Peyer's patch (tissue), 4 donors: ENCODE results near the gene BTBD18. TPM values are rescaled to one million over a fixed set of nuclear protein-coding genes. Genes with fewer than 3 reads are reported as not detected.

Experiments
- DNase-seq, 3 donors: peaks; one replicate each; pipeline ENCODE4 v3.0.0-alpha.2; 2017 to 2019
- H3K27ac ChIP-seq, 4 donors: fragments of 200-600 bp; sonication (generic); one replicate each; pipeline ENCODE4 v1.5.1; 2016 to 2019
- H3K27me3 ChIP-seq, 2 donors: fragments of 200-600 bp; sonication (generic); one replicate each; pipeline ENCODE4 v1.5.1; 2019
- H3K36me3 ChIP-seq, 3 donors: fragments of 200-600 bp; sonication (generic); one replicate each; pipeline ENCODE4 v1.5.1; 2016 to 2019
- H3K4me1 ChIP-seq, 4 donors: fragments of 200-600 bp; sonication (generic); one replicate each; pipeline ENCODE4 v1.5.1; 2016 to 2019
- H3K4me3 ChIP-seq, 4 donors: fragments of 200-600 bp; sonication (generic); 1 replicate in 3 of 4; 2 replicates in 1 of 4; pipeline ENCODE4 v1.5.1; 2016 to 2019; ENCODE audit warnings: mild to moderate bottlenecking in 1 of 4
- H3K9me3 ChIP-seq, 4 donors: fragments of 200-600 bp; sonication (generic); one replicate each; pipeline ENCODE4 v1.5.1; 2016 to 2019; ENCODE audit warnings: mild to moderate bottlenecking in 1 of 4
- POLR2A ChIP-seq, 2 donors: fragments of 450-650 bp; IDR thresholded peaks; one replicate each; pipeline ENCODE4 v1.5.1; 2017; ENCODE audit warnings: antibody characterized with exemption in 2 of 2, mild to moderate bottlenecking in 2 of 2, moderate library complexity in 2 of 2
- total RNA-seq, 4 donors: library from RNA; depleted of rRNA; stranded (reverse); fragments of >200 nt; gene quantifications; one replicate each; pipeline ENCODE4 v1.1.0, GENCODE V29; 2016
- TF ChIP-seq, protein P1 (sequence below), 6 experiments: fragments of 450-650 bp in 4 of 6; fragments of 200-600 bp in 2 of 6; sonication (generic) in 1 of 6; IDR thresholded peaks; one replicate each; pipeline ENCODE4 v1.5.1; 2017 to 2019; ENCODE audit warnings: antibody characterized with exemption in 6 of 6, mild to moderate bottlenecking in 3 of 6, moderate library complexity in 1 of 6

BTBD18 gene
- total RNA-seq, 4 donors from 2014 or later: not detected

DNA sequence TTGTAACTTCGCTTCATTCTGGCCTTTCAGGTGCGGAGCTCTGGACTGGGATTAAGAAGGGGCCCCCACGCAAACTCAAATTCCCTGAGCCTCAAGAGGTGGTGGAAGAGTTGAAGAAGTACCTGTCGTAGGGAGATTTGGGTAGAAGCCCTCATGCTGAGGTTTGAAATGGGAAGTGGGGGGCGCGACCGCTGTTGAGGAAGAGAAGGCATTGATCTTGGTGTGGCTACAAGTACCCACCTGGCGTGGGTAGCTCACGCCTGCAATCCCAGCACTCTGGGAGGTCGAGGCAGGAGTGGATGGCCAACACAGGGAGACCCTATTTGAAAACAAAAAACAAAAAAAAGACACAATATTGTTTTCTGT lies 9.5 kb downstream of the BTBD18 start:
- H3K27ac ChIP-seq: peak overlapping the region; percentile 92 to 97 (median 94)
- H3K4me1 ChIP-seq: peaks cover 0 to 17% (median 7%) of the 10 kb centered on the region in 4 donors
- H3K36me3 ChIP-seq: peaks cover 0 to 48% (median 0%) of the 10 kb centered on the region in 3 donors
- no peak for DNase-seq
- H3K9me3 ChIP-seq: no peaks in the 10 kb centered on the region
- TF ChIP-seq, protein P1, sequence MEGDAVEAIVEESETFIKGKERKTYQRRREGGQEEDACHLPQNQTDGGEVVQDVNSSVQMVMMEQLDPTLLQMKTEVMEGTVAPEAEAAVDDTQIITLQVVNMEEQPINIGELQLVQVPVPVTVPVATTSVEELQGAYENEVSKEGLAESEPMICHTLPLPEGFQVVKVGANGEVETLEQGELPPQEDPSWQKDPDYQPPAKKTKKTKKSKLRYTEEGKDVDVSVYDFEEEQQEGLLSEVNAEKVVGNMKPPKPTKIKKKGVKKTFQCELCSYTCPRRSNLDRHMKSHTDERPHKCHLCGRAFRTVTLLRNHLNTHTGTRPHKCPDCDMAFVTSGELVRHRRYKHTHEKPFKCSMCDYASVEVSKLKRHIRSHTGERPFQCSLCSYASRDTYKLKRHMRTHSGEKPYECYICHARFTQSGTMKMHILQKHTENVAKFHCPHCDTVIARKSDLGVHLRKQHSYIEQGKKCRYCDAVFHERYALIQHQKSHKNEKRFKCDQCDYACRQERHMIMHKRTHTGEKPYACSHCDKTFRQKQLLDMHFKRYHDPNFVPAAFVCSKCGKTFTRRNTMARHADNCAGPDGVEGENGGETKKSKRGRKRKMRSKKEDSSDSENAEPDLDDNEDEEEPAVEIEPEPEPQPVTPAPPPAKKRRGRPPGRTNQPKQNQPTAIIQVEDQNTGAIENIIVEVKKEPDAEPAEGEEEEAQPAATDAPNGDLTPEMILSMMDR (IDR thresholded peaks at IDR 0.05): no peak
- TF ChIP-seq POLR2A (IDR thresholded peaks at IDR 0.05): no peak
- H3K27me3 ChIP-seq: no peaks in the 10 kb centered on the region
- peak overlapping the region; percentile 75 to 97 (median 90) for H3K4me3 ChIP-seq

DNA sequence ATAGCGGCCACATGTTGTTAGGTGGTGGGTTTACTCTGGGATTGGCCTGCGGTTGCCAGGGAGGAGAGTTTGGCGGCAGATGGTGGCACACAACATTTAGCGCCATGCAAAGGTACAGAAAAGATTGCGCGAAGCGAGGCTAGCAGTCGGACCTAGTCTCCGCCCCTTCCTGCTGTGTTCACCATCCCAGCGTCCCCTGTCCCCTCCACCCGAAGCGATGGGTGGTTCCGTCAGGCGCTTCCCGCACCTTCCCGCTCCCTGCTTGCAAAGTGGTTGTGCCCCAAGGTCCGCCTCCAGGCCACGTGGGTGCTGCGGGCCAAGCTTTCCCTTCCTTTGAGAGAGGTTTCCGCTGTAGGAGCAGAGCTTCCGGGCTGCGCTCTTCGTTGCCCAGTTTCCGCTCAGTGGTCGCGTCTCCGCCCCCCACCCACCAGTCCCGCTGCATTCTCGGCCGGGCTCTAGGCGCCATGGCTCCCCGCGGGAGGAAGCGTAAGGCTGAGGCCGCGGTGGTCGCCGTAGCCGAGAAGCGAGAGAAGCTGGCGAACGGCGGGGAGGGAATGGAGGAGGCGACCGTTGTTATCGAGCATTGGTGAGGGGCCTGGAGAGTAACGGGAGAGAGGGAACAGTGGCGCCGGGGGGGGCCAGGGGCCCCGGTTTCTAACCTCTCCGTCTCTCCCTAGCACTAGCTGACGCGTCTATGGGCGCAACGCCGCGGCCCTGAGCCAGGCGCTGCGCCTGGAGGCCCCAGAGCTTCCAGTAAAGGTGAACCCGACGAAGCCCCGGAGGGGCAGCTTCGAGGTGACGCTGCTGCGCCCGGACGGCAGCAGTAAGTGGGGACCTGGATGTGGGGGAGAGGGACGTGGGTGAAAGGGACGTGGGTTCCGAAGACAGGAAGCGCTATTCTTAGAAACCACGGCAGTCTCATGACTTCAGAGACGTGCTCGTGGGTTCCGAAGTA lies 10.2 kb downstream of the BTBD18 start, which contains the start of gene SELENOH:
Gene SELENOH (plus strand): TSS at position 360 of the 955 bp plus-strand sequence. CDS start 105 bp downstream, at position 465.
- H3K27ac ChIP-seq: peak within 1 kb of the TSS; percentile 92 to 97 (median 94)
- peaks cover 0 to 17% (median 7%) of the 10 kb centered on the region in 4 donors for H3K4me1 ChIP-seq
- H3K9me3 ChIP-seq: no peaks in the 10 kb centered on the region
- peak; percentile 92 to 97 (median 97) for DNase-seq
- no peaks in the 10 kb centered on the region for H3K27me3 ChIP-seq
- H3K36me3 ChIP-seq: peaks cover 0 to 49% (median 0%) of the 10 kb centered on the region in 3 donors
- H3K4me3 ChIP-seq: peak within 1 kb of the TSS; percentile 75 to 97 (median 90)
- peak; percentile 69 to 82 for TF ChIP-seq POLR2A (IDR thresholded peaks at IDR 0.05)
- TF ChIP-seq, protein P1 (IDR thresholded peaks at IDR 0.05): peak in 1 of 6 experiments; percentile 4

DNA sequence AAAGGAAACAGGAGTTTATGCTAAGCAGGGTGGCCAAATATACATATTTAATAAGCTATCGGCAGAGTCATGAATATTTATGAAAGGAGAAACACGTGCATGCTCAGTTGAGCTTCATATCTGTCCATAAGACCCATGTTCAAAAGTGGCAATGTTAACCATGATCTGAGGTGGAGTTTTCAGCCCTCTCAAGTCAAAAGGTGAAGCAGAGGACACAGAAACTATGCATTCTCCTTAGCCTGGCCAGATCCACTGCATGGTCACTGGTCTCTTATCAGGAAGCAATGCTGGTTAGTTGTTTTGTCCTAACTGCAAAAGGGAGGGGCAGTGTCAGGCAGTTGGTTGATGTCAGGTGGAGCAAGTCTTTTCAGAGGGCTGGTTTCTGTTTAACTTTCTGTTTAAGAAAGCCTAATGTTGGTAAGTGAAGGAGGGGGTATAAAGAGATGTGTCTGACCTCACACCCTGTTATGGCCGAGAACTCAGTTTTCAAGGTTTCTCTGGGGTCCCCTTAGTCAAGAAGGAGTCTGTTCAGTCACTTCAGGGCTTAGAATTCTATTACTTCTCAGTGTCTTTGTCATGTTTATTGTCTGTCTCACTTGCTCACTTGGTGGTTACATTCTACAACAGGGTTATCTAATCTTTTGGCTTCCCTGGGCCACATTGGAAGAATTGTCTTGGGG lies 15.9 kb downstream of the BTBD18 start:
- DNase-seq: no peak
- Histone ChIP-seq H3K4me3 (no peak overlapping the region), H3K27me3 (no peaks in the 10 kb centered on the region), H3K9me3 (no peaks in the 10 kb centered on the region), H3K4me1 (peaks cover 0 to 13% (median 0%) of the 10 kb centered on the region in 4 donors), H3K36me3 (peaks cover 0 to 25% (median 0%) of the 10 kb centered on the region in 3 donors), H3K27ac (peak overlapping the region in 1 of 4 donors; percentile 39)
- no peak for TF ChIP-seq POLR2A (IDR thresholded peaks at IDR 0.05)
- TF ChIP-seq, protein P1 (IDR thresholded peaks at IDR 0.05): no peak

DNA sequence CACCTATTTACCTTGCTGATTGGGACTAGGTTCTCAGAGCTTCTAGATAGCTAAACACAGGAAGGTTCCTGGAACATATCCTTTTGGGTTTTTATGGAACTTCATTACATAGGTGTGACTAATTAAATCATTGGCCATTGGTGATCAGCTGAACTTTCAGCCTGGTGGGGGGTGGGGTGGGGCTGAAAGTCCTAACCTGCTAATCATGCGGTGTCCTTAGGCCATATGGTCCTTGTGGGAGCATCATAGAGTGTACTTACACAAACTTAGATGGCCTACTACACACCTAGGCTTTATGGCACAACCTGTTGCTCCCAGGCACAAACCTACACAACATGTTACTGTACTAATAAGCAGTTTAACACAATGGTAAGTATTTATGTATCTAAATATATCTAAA lies 19.0 kb downstream of the BTBD18 start:
- Histone ChIP-seq H3K4me3 (no peak overlapping the region), H3K36me3 (peaks cover 0 to 7% (median 0%) of the 10 kb centered on the region in 3 donors), H3K4me1 (peaks cover 0 to 10% (median 0%) of the 10 kb centered on the region in 4 donors), H3K27ac (no peak overlapping the region), H3K9me3 (no peaks in the 10 kb centered on the region), H3K27me3 (no peaks in the 10 kb centered on the region)
- TF ChIP-seq POLR2A (IDR thresholded peaks at IDR 0.05): no peak
- TF ChIP-seq, protein P1 (IDR thresholded peaks at IDR 0.05): no peak
- DNase-seq: peak in 2 of 3 donors; percentile 58 to 65

DNA sequence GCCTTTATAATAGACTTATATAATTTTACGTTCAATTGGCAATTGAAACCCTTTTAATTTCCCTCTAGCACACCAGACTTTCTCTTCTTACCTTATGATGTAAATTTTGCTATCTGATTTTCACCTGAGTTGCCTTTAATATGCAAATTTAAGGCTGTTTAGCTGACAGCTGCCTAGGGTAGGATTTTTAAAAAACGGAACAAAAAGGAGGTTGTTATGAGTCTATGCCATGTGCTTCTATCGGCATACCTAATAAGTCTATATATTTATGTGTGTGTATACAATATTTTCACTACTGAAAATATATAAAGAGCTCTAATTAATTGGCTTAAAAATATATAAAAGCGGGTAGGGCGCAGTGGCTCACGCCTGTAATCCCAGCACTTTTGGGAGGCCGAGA lies 22.1 kb downstream of the BTBD18 start:
- H3K36me3 ChIP-seq: no peaks in the 10 kb centered on the region
- no peak for TF ChIP-seq POLR2A (IDR thresholded peaks at IDR 0.05)
- TF ChIP-seq, protein P1 (IDR thresholded peaks at IDR 0.05): no peak

More for the DNA sequence above, 22.1 kb downstream of the BTBD18 start:
- Histone ChIP-seq H3K4me1 (peaks cover 0 to 10% (median 0%) of the 10 kb centered on the region in 4 donors), H3K27ac (no peak overlapping the region), H3K4me3 (no peak overlapping the region), H3K9me3 (no peaks in the 10 kb centered on the region), H3K27me3 (no peaks in the 10 kb centered on the region)
- DNase-seq: no peak
